IMR-90 (cell line): Measurements from ENCODE around the gene ZDHHC24. TPM values are rescaled to one million over a fixed set of nuclear protein-coding genes. Genes with fewer than 3 reads are reported as not detected.

Source experiments
- ATAC-seq: fragments of 200-7000 bp; cut with Tn5 transposase; 2 replicates; pipeline ENCODE4 v1.9.1; 2020; ENCODE audit warnings: low read depth, mild to moderate bottlenecking, moderate library complexity
- BruUV-seq: library from RNA; stranded (reverse); fragments of 400-500 nt; replicated peaks from 2 replicates; lab custom pipeline; 2021; lab: Mats Ljungman, UMichigan
- CTCF ChIA-PET: fragments of 300-600 bp; formaldehyde crosslinking; extraction: SDS; loops from one replicate; lab custom pipeline; 2021; ENCODE audit warnings: antibody characterized with exemption; lab: Yijun Ruan, JAX
- POLR2A ChIA-PET: fragments of 300-600 bp; sonication (Branson Sonifier 250); formaldehyde crosslinking; loops from one replicate; lab custom pipeline; 2022; ENCODE audit warnings: antibody characterized with exemption; ENCODE audit not compliant: unreplicated experiment; lab: Charles Lee
- DNase-seq: peaks from one replicate; pipeline ENCODE4 v3.0.0; 2013
- H2AFZ ChIP-seq: replicated peaks from 2 replicates; pipeline ENCODE3; 2013; ENCODE audit warnings: low read length, mild to moderate bottlenecking; ENCODE audit not compliant: poor library complexity
- H2AK5ac ChIP-seq: 2 replicates; pipeline ENCODE4 v1.6.1; 2013; ENCODE audit warnings: low read depth, low read length, inconsistent platforms
- H2AK9ac ChIP-seq: replicated peaks from 2 replicates; pipeline ENCODE3; 2013; ENCODE audit warnings: mild to moderate bottlenecking, low read depth, low read length, moderate library complexity; ENCODE audit not compliant: poor library complexity
- H2BK120ac ChIP-seq: 2 replicates; pipeline ENCODE4 v1.6.1; 2013; ENCODE audit warnings: low read depth, low read length, inconsistent platforms
- H2BK15ac ChIP-seq: 3 replicates; pipeline ENCODE4 v1.6.1; 2013; ENCODE audit warnings: low read depth, low read length, inconsistent platforms
- H2BK20ac ChIP-seq: 2 replicates; pipeline ENCODE4 v1.6.1; 2013; ENCODE audit warnings: low read depth, mild to moderate bottlenecking, inconsistent platforms, low read length, moderate library complexity
- H2BK5ac ChIP-seq: 2 replicates; pipeline ENCODE4 v1.6.1; 2013; ENCODE audit warnings: mild to moderate bottlenecking, low read depth, low read length, inconsistent platforms; ENCODE audit not compliant: poor library complexity, severe bottlenecking
- H3K14ac ChIP-seq: replicated peaks from 2 replicates; pipeline ENCODE4 v1.6.1; 2013; ENCODE audit warnings: low read depth, low read length, inconsistent platforms
- H3K18ac ChIP-seq: 2 replicates; pipeline ENCODE4 v1.6.1; 2013; ENCODE audit warnings: low read depth, low read length, control low read depth
- H3K23ac ChIP-seq: 2 replicates; pipeline ENCODE4 v1.6.1; 2013; ENCODE audit warnings: low read depth, low read length, inconsistent platforms
- H3K27ac ChIP-seq: 2 replicates; pipeline ENCODE4 v1.5.1; 2013; ENCODE audit warnings: mild to moderate bottlenecking, control low read depth, low read length; ENCODE audit not compliant: insufficient read depth
- H3K27me3 ChIP-seq: 2 replicates; pipeline ENCODE4 v1.6.1; 2013; ENCODE audit warnings: low read length; ENCODE audit not compliant: control insufficient read depth, insufficient read depth
- H3K36me3 ChIP-seq: 2 replicates; pipeline ENCODE4 v1.6.1; 2013; ENCODE audit warnings: low read length, mixed read lengths; ENCODE audit not compliant: control insufficient read depth, insufficient read depth
- H3K4ac ChIP-seq: 2 replicates; pipeline ENCODE4 v1.6.1; 2013; ENCODE audit warnings: low read depth, low read length, inconsistent platforms
- H3K4me1 ChIP-seq: 2 replicates; pipeline ENCODE4 v1.6.1; 2013; ENCODE audit warnings: low read length, mixed read lengths; ENCODE audit not compliant: control insufficient read depth, insufficient read depth
- H3K4me2 ChIP-seq: 2 replicates; pipeline ENCODE4 v1.6.1; 2013; ENCODE audit warnings: low read depth, mild to moderate bottlenecking, control low read depth, low read length, moderate library complexity
- H3K4me3 ChIP-seq: 2 replicates; pipeline ENCODE4 v1.5.1; 2013; ENCODE audit warnings: low read depth, mild to moderate bottlenecking, control low read depth, low read length, moderate library complexity; ENCODE audit not compliant: insufficient read depth
- H3K56ac ChIP-seq: 2 replicates; pipeline ENCODE4 v1.6.1; 2013; ENCODE audit warnings: low read length, inconsistent platforms; ENCODE audit not compliant: insufficient read depth; ENCODE audit errors: extremely low read depth
- H3K79me1 ChIP-seq, 2 experiments: 2 replicates each; pipeline ENCODE4 v1.6.1; 2013; ENCODE audit warnings: low read length in 2 of 2, inconsistent platforms in 1 of 2, low read depth in 1 of 2
- H3K9ac ChIP-seq: 2 replicates; pipeline ENCODE4 v1.6.1; 2013; ENCODE audit warnings: low read depth, low read length, control low read depth
- H3K9me1 ChIP-seq: 2 replicates; pipeline ENCODE4 v1.6.1; 2013; ENCODE audit warnings: low read length, inconsistent platforms; ENCODE audit not compliant: insufficient read depth
- H3K9me3 ChIP-seq: 2 replicates; pipeline ENCODE4 v1.6.1; 2013; ENCODE audit warnings: low read length; ENCODE audit not compliant: control insufficient read depth, insufficient read depth
- H4K20me1 ChIP-seq: 2 replicates; pipeline ENCODE4 v1.6.1; 2013; ENCODE audit warnings: low read length, inconsistent platforms; ENCODE audit not compliant: insufficient read depth
- H4K5ac ChIP-seq: 2 replicates; pipeline ENCODE4 v1.6.1; 2013; ENCODE audit warnings: mild to moderate bottlenecking, low read depth, low read length, control low read depth
- H4K8ac ChIP-seq, 2 experiments: 2 replicates each; pipeline ENCODE4 v1.6.1; 2013; ENCODE audit warnings: low read depth in 2 of 2, low read length in 2 of 2, control low read depth in 1 of 2, inconsistent platforms in 1 of 2
- H4K91ac ChIP-seq: 2 replicates; pipeline ENCODE4 v1.6.1; 2013; ENCODE audit warnings: low read depth, low read length, inconsistent platforms; ENCODE audit not compliant: insufficient read depth
- BHLHE40 ChIP-seq: fragments of 150-350 bp; IDR thresholded peaks from 2 replicates; pipeline ENCODE4 v1.6.1; 2016; ENCODE audit warnings: mild to moderate bottlenecking, low read depth, low read length
- MAFK ChIP-seq: IDR thresholded peaks from 2 replicates; pipeline ENCODE4 v1.6.1; 2012; ENCODE audit warnings: low read depth, low read length, improper control_type of control experiment
- MXI1 ChIP-seq: IDR thresholded peaks from 2 replicates; pipeline ENCODE4 v1.6.1; 2012; ENCODE audit warnings: low read depth, mild to moderate bottlenecking, low read length, moderate library complexity, borderline replicate concordance
- POLR2A ChIP-seq: IDR thresholded peaks from 2 replicates; pipeline ENCODE4 v1.6.1; 2012; ENCODE audit warnings: mild to moderate bottlenecking, low read depth, low read length
- RCOR1 ChIP-seq: IDR thresholded peaks from 2 replicates; pipeline ENCODE4 v1.6.1; 2012; ENCODE audit warnings: mild to moderate bottlenecking, low read length, improper control_type of control experiment; ENCODE audit not compliant: insufficient replicate concordance
- SMC3 ChIP-seq: fragments of 150-350 bp; IDR thresholded peaks from 2 replicates; pipeline ENCODE4 v1.6.1; 2016; ENCODE audit warnings: low read depth, mild to moderate bottlenecking, antibody characterized with exemption, low read length, moderate library complexity
- WGBS, 2 experiments: methylation state at CpG; one replicate each; pipeline versions ENCODE4 v1.1.5 to v1.1.7; 2013; ENCODE audit warnings: missing lambda C conversion rate in 2 of 2; ENCODE audit not compliant: insufficient read length in 1 of 2; ENCODE audit errors: extremely low coverage in 2 of 2; 5-methylcytosine and 5-hydroxymethylcytosine counted together
- dilution Hi-C: fragments of 300-500 bp; cut with HindIII; formaldehyde crosslinking; loops from one replicate; pipeline ENCODE4 v1.14.3; 2018; ENCODE audit warnings: low sequenced_read_pairs; ENCODE audit not compliant: unreplicated experiment
- in situ Hi-C: fragments of 300-500 bp; cut with MboI; formaldehyde crosslinking; loops from 3 replicates; pipeline ENCODE4 v1.14.3; 2019; ENCODE audit warnings: low sequenced_read_pairs, inconsistent platforms, mixed read lengths
- intact Hi-C: fragments of 100-400 bp; cut with micrococcal nuclease; formaldehyde crosslinking; loops from 2 replicates; pipeline ENCODE4 v1.10.0; 2022
- polyA plus RNA-seq, 3 experiments: library from polyadenylated mRNA; depleted of rRNA; stranded (reverse); fragments of >200 nt; gene quantifications; 2 replicates each; pipeline ENCODE4 v1.2.3, GENCODE V29; 2012; ENCODE audit warnings: low replicate concordance in 1 of 3
- total RNA-seq: library from RNA; depleted of rRNA; stranded (reverse); fragments of >200 nt; gene quantifications from 2 replicates; pipeline ENCODE4 v1.2.3, GENCODE V29; 2012
- TF ChIP-seq, protein P1 (sequence below): fragments of 150-350 bp; IDR thresholded peaks from 2 replicates; pipeline ENCODE4 v1.6.1; 2017; ENCODE audit warnings: mild to moderate bottlenecking, antibody characterized with exemption, low read length, low read depth
- TF ChIP-seq, protein P2 (sequence below): conservative IDR thresholded peaks from 2 replicates; pipeline ENCODE4 v1.5.1; 2012; ENCODE audit warnings: mild to moderate bottlenecking, low read depth, low read length, improper control_type of control experiment

The ZDHHC24 gene
- total and polyA plus RNA-seq, 2 of the 4 experiments (the other 2 are of a cell fraction): 3.2 to 10.9 TPM

DNA sequence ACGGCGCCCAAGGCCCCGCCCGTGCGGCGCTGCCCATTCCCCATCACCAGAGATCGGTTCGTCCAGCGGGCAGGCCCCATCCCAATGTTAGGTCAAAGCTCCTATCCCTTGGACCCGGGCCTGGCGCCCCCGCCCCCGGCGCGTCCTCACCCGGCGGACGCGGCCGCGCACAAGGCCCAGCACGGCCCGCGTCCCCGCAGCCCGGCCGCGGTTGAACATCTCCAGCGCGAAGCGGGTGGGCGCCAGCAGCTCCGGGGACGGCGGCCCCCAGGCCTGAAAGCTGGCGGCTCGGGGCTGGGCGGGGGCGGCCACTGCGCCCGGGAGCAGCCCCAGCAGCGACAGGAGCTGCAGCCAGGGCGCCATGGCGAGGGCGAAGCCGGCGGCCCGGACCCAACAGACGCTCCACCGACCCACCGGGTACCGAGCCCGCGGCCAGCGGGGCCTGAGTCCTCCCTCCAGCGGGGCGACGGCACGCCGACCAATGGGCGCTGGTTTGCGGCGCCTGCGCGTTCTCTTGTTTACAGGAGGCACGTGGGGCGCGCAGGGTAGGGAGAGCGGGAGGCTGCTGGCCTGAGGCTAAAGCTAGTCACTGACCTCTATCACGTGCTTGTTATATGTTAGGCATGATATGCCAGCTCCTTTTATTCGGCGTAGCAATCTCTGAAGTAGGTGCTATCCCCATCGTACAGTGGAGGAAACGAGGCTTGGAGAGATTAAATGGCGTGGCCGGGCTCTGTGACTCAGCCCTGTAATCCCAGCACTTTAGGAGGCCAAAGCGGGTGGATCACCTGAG is 22.5 kb upstream of the ZDHHC24 start, which contains the start of gene CTSF:
CTSF (minus strand) TSS at position 483 of the 793 bp plus-strand sequence; CDS start at position 363, 120 bp downstream.
- Histone ChIP-seq H2BK15ac (no peak within 1 kb of the TSS), H2BK120ac (no peak within 1 kb of the TSS), H2AFZ (peak within 1 kb of the TSS; percentile 95), H4K5ac (no peak within 1 kb of the TSS), H3K4me2 (peak within 1 kb of the TSS; percentile 49), H4K8ac (peak within 1 kb of the TSS in 1 of 2 experiments; percentile 85; a peak in 2 of 4 replicates), H4K91ac (no peak within 1 kb of the TSS), H3K4me3 (peak within 1 kb of the TSS; percentile 41), H2BK5ac (no peak within 1 kb of the TSS), H3K27me3 (peaks cover 2% of the 10 kb centered on the region; the same call in 1 of the 2 replicates), H2AK9ac (peak within 1 kb of the TSS; percentile 78), H4K20me1 (no peaks in the 10 kb centered on the region), H3K27ac (no peak within 1 kb of the TSS), H3K79me1 (no peaks in the 10 kb centered on the region), H2BK20ac (no peak within 1 kb of the TSS), H3K9me3 (no peaks in the 10 kb centered on the region), H2AK5ac (no peak within 1 kb of the TSS), H3K23ac (no peak within 1 kb of the TSS), H3K56ac (no peak within 1 kb of the TSS), H3K4ac (peak within 1 kb of the TSS; percentile 22; the same call in 1 of the 2 replicates), H3K18ac (no peak within 1 kb of the TSS), H3K14ac (no peak within 1 kb of the TSS), H3K9me1 (peaks cover 6% of the 10 kb centered on the region; the same call in 1 of the 2 replicates), H3K36me3 (peaks cover 3% of the 10 kb centered on the region; the same call in 1 of the 2 replicates), H3K4me1 (peaks cover 3% of the 10 kb centered on the region; the same call in 1 of the 2 replicates), H3K9ac (no peak within 1 kb of the TSS)
- ChIA-PET CTCF (interaction anchor here (1.0 kb wide), 1 partner anchor 110 kb away, joined by 4 read pairs; the partner anchor contains the start of gene RBM4B), POLR2A (interaction anchor here (0.6 kb wide), 1 partner anchor 70 kb away, joined by 4 read pairs; the partner anchor contains the start of gene RBM4)
- ATAC-seq (peak; percentile 98), DNase-seq (peak; percentile 49)
- TF ChIP-seq RCOR1: no peak
- TF ChIP-seq SMC3: no peak
- peak; percentile 94 for TF ChIP-seq BHLHE40
- TF ChIP-seq MXI1: peak; percentile 30; the same call in 1 of the 2 replicates
- TF ChIP-seq POLR2A: no peak
- TF ChIP-seq, protein P1, sequence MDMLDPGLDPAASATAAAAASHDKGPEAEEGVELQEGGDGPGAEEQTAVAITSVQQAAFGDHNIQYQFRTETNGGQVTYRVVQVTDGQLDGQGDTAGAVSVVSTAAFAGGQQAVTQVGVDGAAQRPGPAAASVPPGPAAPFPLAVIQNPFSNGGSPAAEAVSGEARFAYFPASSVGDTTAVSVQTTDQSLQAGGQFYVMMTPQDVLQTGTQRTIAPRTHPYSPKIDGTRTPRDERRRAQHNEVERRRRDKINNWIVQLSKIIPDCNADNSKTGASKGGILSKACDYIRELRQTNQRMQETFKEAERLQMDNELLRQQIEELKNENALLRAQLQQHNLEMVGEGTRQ: peak; percentile 87
- no peak for TF ChIP-seq MAFK
- TF ChIP-seq, protein P2, sequence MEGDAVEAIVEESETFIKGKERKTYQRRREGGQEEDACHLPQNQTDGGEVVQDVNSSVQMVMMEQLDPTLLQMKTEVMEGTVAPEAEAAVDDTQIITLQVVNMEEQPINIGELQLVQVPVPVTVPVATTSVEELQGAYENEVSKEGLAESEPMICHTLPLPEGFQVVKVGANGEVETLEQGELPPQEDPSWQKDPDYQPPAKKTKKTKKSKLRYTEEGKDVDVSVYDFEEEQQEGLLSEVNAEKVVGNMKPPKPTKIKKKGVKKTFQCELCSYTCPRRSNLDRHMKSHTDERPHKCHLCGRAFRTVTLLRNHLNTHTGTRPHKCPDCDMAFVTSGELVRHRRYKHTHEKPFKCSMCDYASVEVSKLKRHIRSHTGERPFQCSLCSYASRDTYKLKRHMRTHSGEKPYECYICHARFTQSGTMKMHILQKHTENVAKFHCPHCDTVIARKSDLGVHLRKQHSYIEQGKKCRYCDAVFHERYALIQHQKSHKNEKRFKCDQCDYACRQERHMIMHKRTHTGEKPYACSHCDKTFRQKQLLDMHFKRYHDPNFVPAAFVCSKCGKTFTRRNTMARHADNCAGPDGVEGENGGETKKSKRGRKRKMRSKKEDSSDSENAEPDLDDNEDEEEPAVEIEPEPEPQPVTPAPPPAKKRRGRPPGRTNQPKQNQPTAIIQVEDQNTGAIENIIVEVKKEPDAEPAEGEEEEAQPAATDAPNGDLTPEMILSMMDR: no peak
- in situ Hi-C loops (no loop called here), dilution Hi-C loops (no loop called here), intact Hi-C loops (no loop called here)
- 4% methylated on average over 42 of the region's 77 CpGs; no CpG with 5 or more reads in 1 of the 2 experiments for WGBS, 2 experiments
- no TSS peak for BruUV-seq
